ENCODE results near the gene RTKN2. TPM values are rescaled to one million over a fixed set of nuclear protein-coding genes. Genes with fewer than 3 reads are reported as not detected.
A peak's percentile ranks its signal among the peaks of the same experiment; 100 is the strongest.

The RTKN2 gene
- total and polyA plus RNA-seq, 2 of the 4 experiments (the other 2 are of a cell fraction) = 0.75 to 0.90 TPM

GRCh38 chr10:62171791-62172190 lies 96.9 kb downstream of the RTKN2 start:
- H3K9me3 ChIP-seq (ENCODE audit: control insufficient read depth, insufficient read depth, low read length) = peaks cover 3% of the 10 kb centered on the region
- no peak for DNase-seq
- H3K18ac ChIP-seq (ENCODE audit: low read depth, low read length) = no peak overlapping the region
- no peak overlapping the region for H4K8ac ChIP-seq (ENCODE audit: low read depth in 2 of 2, low read length in 2 of 2)
- H3K4me2 ChIP-seq (ENCODE audit: low read depth, low read length) = peak overlapping the region; percentile 27; the same call in 1 of the 2 replicates
- H3K23ac ChIP-seq (ENCODE audit: low read depth, low read length) = no peak overlapping the region
- WGBS, 2 experiments (ENCODE audit: extremely low coverage in 2 of 2, insufficient read length in 1 of 2) = no CpG with 5 or more reads among the region's 2 CpGs
- no peak overlapping the region for H2AK5ac ChIP-seq (ENCODE audit: low read depth, low read length)
- dilution Hi-C loops (cut with HindIII; ENCODE audit: low sequenced_read_pairs, unreplicated experiment) = no loop called here
- no peak overlapping the region for H2BK120ac ChIP-seq (ENCODE audit: low read depth, low read length)
- no peak overlapping the region for H2BK20ac ChIP-seq (ENCODE audit: low read depth, low read length)
- H3K27me3 ChIP-seq (ENCODE audit: control insufficient read depth, insufficient read depth, low read length) = no peaks in the 10 kb centered on the region
- ChIA-PET POLR2A (ENCODE audit: unreplicated experiment) (no interaction called here), CTCF (no interaction called here)
- no peaks in the 10 kb centered on the region for H3K9me1 ChIP-seq (ENCODE audit: insufficient read depth, low read length)
- H3K9ac ChIP-seq (ENCODE audit: low read depth, low read length) = no peak overlapping the region
- H4K20me1 ChIP-seq (ENCODE audit: insufficient read depth, low read length) = no peaks in the 10 kb centered on the region
- in situ Hi-C loops (cut with MboI; ENCODE audit: low sequenced_read_pairs) = no loop called here
- H2AK9ac ChIP-seq (replicated peaks; ENCODE audit: low read depth, low read length, poor library complexity) = no peak overlapping the region
- H2BK15ac ChIP-seq (ENCODE audit: low read depth, low read length) = 0 out of 3 replicates have a peak overlapping the region, but pooled peaks have one; percentile 87
- no peak overlapping the region for H4K5ac ChIP-seq (ENCODE audit: low read depth, low read length)
- intact Hi-C loops (cut with micrococcal nuclease) = no loop called here
- no peak for ATAC-seq (ENCODE audit: low read depth)
- H2BK5ac ChIP-seq (ENCODE audit: low read depth, low read length, poor library complexity, severe bottlenecking) = no peak overlapping the region
- BruUV-seq (replicated peaks) = no TSS peak
- H3K4ac ChIP-seq (ENCODE audit: low read depth, low read length) = no peak overlapping the region
- no peaks in the 10 kb centered on the region for H3K79me1 ChIP-seq (ENCODE audit: low read depth in 1 of 2, low read length in 2 of 2)
- no peak overlapping the region for H3K4me3 ChIP-seq (ENCODE audit: insufficient read depth, low read depth, low read length)
- TF ChIP-seq ELK1 (IDR thresholded peaks at IDR 0.05; ENCODE audit: borderline replicate concordance, low read depth, low read length) (no peak), BHLHE40 (IDR thresholded peaks at IDR 0.05; ENCODE audit: low read depth, low read length) (no peak), RFX5 (IDR thresholded peaks at IDR 0.05; ENCODE audit: low read depth, low read length) (no peak), SMC3 (IDR thresholded peaks at IDR 0.05; ENCODE audit: low read depth, low read length) (no peak), RAD21 (IDR thresholded peaks at IDR 0.05; ENCODE audit: low read length) (no peak), USF2 (IDR thresholded peaks at IDR 0.05; ENCODE audit: low read depth, low read length) (no peak), MAZ (IDR thresholded peaks at IDR 0.05; ENCODE audit: borderline replicate concordance, low read depth, low read length) (no peak), MXI1 (IDR thresholded peaks at IDR 0.05; ENCODE audit: borderline replicate concordance, low read depth, low read length) (no peak), POLR2A (IDR thresholded peaks at IDR 0.05; ENCODE audit: low read depth, low read length) (no peak), RCOR1 (IDR thresholded peaks at IDR 0.05; ENCODE audit: insufficient replicate concordance, low read length) (no peak), CHD1 (IDR thresholded peaks at IDR 0.05; ENCODE audit: low read depth, low read length) (no peak), FOS (IDR thresholded peaks at IDR 0.05; ENCODE audit: low read depth, low read length) (no peak), NFE2L2 (IDR thresholded peaks at IDR 0.05; ENCODE audit: low read depth, low read length) (no peak), CEBPB (IDR thresholded peaks at IDR 0.05; ENCODE audit: low read depth, low read length) (no peak), CTCF (conservative IDR thresholded peaks at IDR 0.05; ENCODE audit: low read depth, low read length) (no peak), MAFK (IDR thresholded peaks at IDR 0.05; ENCODE audit: low read depth, low read length) (no peak)
- no peaks in the 10 kb centered on the region for H3K36me3 ChIP-seq (ENCODE audit: control insufficient read depth, insufficient read depth, low read length)
- H4K91ac ChIP-seq (ENCODE audit: insufficient read depth, low read depth, low read length) = no peak overlapping the region
- H3K56ac ChIP-seq (ENCODE audit: extremely low read depth, insufficient read depth, low read length) = no peak overlapping the region
- H3K14ac ChIP-seq (replicated peaks; ENCODE audit: low read depth, low read length) = no peak overlapping the region
- H3K27ac ChIP-seq (ENCODE audit: insufficient read depth, low read length) = no peak overlapping the region
- H3K4me1 ChIP-seq (ENCODE audit: control insufficient read depth, insufficient read depth, low read length) = no peaks in the 10 kb centered on the region
- no peak overlapping the region for H2AFZ ChIP-seq (replicated peaks; ENCODE audit: low read length, poor library complexity)

All from IMR-90 (cell line).